Activated CD4-positive, alpha-beta T cell treated with anti-CD3 and anti-CD28 coated beads, Interleukin-10, Interleukin-2, amounts not matched to agents 100 ng/mL and 50 ng/mL, durations not matched to agents 16 hours and 8 hours (primary cell): ENCODE data around the gene KNTC1.
"Not testable (repeated sequence)": the region's sequence is repeated elsewhere in the genome, so short reads cannot be mapped to it uniquely, and the experiment has no call there.

Experiments used
- DNase-seq: peaks from one replicate; pipeline ENCODE4 v3.0.0-alpha.2; 2020

Gene KNTC1

GRCh38 chr12:122653291-122653690 is 126.2 kb downstream of the KNTC1 start:
- not testable (repeated sequence) for DNase-seq

DNA sequence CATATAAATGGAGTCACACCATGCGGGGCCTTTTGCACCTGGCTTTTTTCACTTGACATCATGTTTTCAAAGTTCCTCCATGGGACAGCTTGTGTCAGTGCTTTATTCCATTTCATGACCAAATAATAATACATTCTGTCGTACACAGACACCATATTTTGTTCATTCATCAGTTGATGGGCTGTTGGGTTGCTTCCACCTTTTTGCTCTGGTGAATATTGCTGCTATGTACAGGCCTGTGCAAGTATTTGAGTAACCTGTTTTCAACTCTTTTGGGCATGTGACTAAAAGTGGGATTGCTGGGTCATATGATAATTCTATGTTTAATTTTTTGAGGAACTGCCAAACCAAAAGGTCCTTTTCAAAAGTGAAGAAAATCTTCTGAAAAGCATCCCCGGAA is 129.2 kb downstream of the KNTC1 start:
- no peak for DNase-seq

DNA sequence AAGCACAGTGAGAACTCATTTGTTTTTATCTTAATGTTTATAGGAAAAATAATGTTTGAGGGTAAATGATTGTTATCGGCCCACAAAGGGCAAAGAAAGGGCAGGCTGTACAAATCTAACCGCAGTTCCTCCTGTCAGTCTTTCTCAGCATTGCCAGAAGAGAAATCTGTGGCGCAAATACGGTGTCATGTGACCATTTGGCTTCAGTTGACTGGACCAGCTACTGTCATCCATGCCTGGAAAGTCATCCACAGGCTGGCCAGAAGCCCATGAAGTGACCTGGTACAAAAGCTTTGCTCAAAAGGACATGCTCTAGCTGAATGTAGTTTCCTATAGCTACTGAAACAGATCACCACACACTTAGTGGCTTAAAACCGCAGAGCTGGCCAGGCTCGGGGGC is 132.5 kb downstream of the KNTC1 start:
- no peak for DNase-seq

GRCh38 chr12:122661246-122661645 is 134.2 kb downstream of the KNTC1 start:
- no peak for DNase-seq

GRCh38 chr12:122661938-122662337 is 134.9 kb downstream of the KNTC1 start:
- no peak for DNase-seq

DNA sequence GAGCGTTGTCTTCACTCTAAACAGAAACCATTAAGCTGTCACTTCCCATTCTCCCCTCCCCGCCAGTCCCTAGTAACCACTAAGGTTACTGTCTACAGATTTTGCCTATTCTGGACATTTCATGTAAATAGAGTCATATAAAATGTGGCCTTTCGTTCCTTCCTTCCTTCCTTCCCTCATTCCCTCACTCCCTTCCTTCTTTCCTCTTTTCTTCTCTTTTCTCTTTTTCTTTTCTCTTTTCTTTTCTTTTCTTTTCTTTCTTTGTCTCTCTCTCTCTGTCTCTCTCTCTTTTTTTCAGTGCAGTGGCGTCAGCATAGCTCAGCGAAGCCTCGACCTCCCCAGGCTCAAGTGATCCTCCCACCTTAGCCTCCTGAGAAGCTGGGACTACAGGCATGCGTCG is 138.3 kb downstream of the KNTC1 start:
- no peak for DNase-seq

- DNase-seq = no peak
Observed at GRCh38 chr12:122665759-122666158, 138.7 kb downstream of the KNTC1 start.

DNA sequence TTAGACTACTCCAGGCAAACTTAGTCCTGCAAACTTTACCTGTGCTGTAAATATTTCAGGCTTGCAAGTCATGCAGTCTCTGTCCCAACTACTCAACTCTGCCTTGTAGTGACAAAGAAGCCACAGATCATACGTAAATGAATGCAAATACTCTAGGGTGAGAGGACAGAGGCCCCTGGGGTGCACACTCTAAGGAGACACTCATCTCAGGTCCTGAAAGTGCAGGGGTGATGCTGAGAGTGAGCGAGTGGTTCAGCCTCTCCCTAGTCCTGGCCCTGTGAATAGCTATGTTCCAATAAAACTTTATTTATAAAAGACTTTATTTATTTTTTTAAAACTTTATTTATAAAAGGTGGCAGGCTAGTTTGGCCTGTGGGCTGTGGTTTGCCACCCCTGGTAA is 141.2 kb downstream of the KNTC1 start:
- DNase-seq = no peak

DNA sequence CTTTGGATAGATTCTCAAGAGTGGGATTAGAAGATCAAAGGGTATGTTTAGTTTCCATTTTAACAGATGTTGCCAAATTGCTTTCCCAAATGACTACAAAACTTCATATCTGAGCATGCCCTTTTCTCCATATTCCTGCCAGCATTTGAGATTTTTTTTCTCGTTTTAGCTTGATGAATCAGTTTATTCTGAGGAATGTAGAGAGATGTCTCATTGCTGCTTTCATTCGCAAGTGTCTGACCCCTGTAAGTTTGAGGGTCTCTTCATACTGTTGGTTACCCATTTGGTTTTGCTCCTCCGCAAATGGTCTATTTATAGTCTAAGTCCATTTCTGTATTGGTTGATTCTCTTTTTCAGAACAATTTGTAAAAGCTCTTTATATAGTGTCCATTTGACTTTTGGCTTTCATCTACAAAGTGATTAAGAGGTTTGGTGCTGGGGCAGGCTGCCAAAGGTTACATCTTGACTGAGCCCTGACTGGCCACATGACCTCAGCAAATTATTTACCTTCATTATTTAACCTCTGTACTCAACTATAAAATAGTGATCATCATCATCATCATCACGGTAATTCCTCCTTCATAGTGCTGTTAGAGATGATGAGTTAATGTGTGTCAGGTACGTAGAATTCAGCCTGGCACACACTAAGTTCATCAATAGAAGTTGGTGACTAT is 142.5 kb downstream of the KNTC1 start:
- no peak for DNase-seq

DNA sequence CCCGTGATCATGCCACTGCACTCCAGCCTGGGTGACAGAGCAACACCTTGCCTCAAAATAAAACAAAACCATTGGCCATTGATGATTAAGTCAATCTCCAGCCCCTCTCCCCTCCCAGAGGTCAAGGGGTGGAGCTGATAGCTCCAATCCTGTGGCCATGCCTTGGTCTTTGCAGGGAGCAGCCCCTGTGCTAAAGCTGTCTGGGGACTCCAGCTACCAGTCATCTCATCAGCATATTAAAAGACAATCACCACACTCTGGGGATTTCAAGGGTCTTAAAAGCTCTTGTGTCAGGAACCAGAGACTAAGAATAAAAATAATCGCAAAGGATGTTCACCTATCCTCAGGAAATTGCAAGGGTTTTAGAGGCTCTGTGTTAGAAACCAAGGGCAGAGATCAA is 145.5 kb downstream of the KNTC1 start:
- DNase-seq = no peak
